ENCODE measurements around the gene SIPA1L2. TPM values are rescaled to one million over a fixed set of nuclear protein-coding genes. Genes with fewer than 3 reads are reported as not detected.
"Not testable (repeated sequence)": the region's sequence is repeated elsewhere in the genome, so short reads cannot be mapped to it uniquely, and the experiment has no call there.

The SIPA1L2 gene
- total RNA-seq, 1 donor from 2014 or later, result 14.9 TPM

- Mint-ChIP-seq H3K9me3 (ENCODE audit: unreplicated experiment) (no peaks in the 10 kb centered on the region), H3K4me1 (ENCODE audit: low read depth, unreplicated experiment) (peaks cover 25% of the 10 kb centered on the region), H3K36me3 (ENCODE audit: low read depth, unreplicated experiment) (peaks cover 2% of the 10 kb centered on the region), H3K4me3 (ENCODE audit: unreplicated experiment) (no peak overlapping the region), H3K27me3 (ENCODE audit: low read depth, unreplicated experiment) (no peaks in the 10 kb centered on the region), H3K27ac (ENCODE audit: unreplicated experiment) (peak overlapping the region; percentile 70)
- H3K27me3 ChIP-seq (ENCODE audit: insufficient read depth, low read length), result peaks cover 5% of the 10 kb centered on the region
- no peak overlapping the region for H3K9ac ChIP-seq (ENCODE audit: low read length)
- TF ChIP-seq CTCF (IDR thresholded peaks at IDR 0.05; ENCODE audit: insufficient read depth, low read depth, low read length) (no peak), EZH2 (IDR thresholded peaks at IDR 0.05; ENCODE audit: insufficient read depth, low read length) (no peak)
- no peak overlapping the region for H2AFZ ChIP-seq (ENCODE audit: low read depth, low read length)
- H3K9me3 ChIP-seq (ENCODE audit: insufficient read depth, low read depth, low read length), result no peaks in the 10 kb centered on the region
- H4K20me1 ChIP-seq (ENCODE audit: insufficient read depth, low read length), result peaks cover 9% of the 10 kb centered on the region
- DNase-seq (ENCODE audit: low read depth) (peak; percentile 99), FAIRE-seq (peak; percentile 63)
- no peaks in the 10 kb centered on the region for H3K36me3 ChIP-seq (ENCODE audit: insufficient read depth, low read length)
- no peak overlapping the region for H3K27ac ChIP-seq (ENCODE audit: low read depth, low read length)
- H3K4me1 ChIP-seq (ENCODE audit: insufficient read depth, low read length), result peaks cover 23% of the 10 kb centered on the region
- H3K4me2 ChIP-seq (ENCODE audit: low read length), result peak overlapping the region; percentile 75
- no peak overlapping the region for H3K4me3 ChIP-seq (ENCODE audit: insufficient read depth, low read depth, low read length)
- peaks cover 25% of the 10 kb centered on the region for H3K79me2 ChIP-seq (ENCODE audit: insufficient read depth, low read length)
These were observed 16.1 kb downstream of the SIPA1L2 start for GRCh38 chr1:232613752-232614381.

- H3K27ac ChIP-seq (ENCODE audit: low read depth, low read length); H3K4me3 ChIP-seq (ENCODE audit: insufficient read depth, low read depth, low read length); H3K4me2 ChIP-seq (ENCODE audit: low read length); H3K27me3 Mint-ChIP-seq (ENCODE audit: low read depth, unreplicated experiment); H4K20me1 ChIP-seq (ENCODE audit: insufficient read depth, low read length); FAIRE-seq; H2AFZ ChIP-seq (ENCODE audit: low read depth, low read length); H3K9me3 ChIP-seq (ENCODE audit: insufficient read depth, low read depth, low read length); H3K36me3 Mint-ChIP-seq (ENCODE audit: low read depth, unreplicated experiment); H3K4me3 Mint-ChIP-seq (ENCODE audit: unreplicated experiment); H3K36me3 ChIP-seq (ENCODE audit: insufficient read depth, low read length); H3K9ac ChIP-seq (ENCODE audit: low read length); H3K9me3 Mint-ChIP-seq (ENCODE audit: unreplicated experiment); H3K27me3 ChIP-seq (ENCODE audit: insufficient read depth, low read length); DNase-seq (ENCODE audit: low read depth); H3K27ac Mint-ChIP-seq (ENCODE audit: unreplicated experiment): not testable (repeated sequence)
- H3K4me1 Mint-ChIP-seq (ENCODE audit: low read depth, unreplicated experiment), result peaks cover 25% of the 10 kb centered on the region
- H3K79me2 ChIP-seq (ENCODE audit: insufficient read depth, low read length), result peaks cover 21% of the 10 kb centered on the region
- peaks cover 23% of the 10 kb centered on the region for H3K4me1 ChIP-seq (ENCODE audit: insufficient read depth, low read length)
These were observed 17.1 kb downstream of the SIPA1L2 start for GRCh38 chr1:232612836-232613235.

DNA sequence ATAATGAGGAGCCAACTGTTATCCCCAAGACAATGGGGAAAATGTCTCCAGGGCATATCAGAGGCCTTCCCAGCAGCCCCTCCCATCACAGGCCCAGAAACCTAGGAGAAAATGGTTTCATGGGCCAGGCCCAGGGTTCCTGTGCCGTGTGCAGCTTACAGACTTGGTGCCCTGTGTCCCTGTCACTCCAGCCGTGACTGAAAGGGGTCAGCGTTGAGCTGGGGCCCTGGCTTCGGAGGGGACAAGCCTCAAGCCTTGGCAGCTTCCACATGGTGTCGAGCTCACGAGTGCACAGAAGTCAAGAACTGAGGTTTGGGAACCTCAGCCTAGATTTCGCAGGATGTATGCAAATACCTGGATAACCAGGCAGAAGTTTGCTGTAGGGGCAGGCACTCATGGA is 18.1 kb downstream of the SIPA1L2 start:
- Histone ChIP-seq H3K79me2 (ENCODE audit: insufficient read depth, low read length) (peaks cover 16% of the 10 kb centered on the region), H2AFZ (ENCODE audit: low read depth, low read length) (no peak overlapping the region), H4K20me1 (ENCODE audit: insufficient read depth, low read length) (peaks cover 9% of the 10 kb centered on the region), H3K4me3 (ENCODE audit: insufficient read depth, low read depth, low read length) (no peak overlapping the region), H3K4me2 (ENCODE audit: low read length) (no peak overlapping the region), H3K27me3 (ENCODE audit: insufficient read depth, low read length) (peaks cover 5% of the 10 kb centered on the region), H3K9ac (ENCODE audit: low read length) (no peak overlapping the region), H3K36me3 (ENCODE audit: insufficient read depth, low read length) (no peaks in the 10 kb centered on the region), H3K27ac (ENCODE audit: low read depth, low read length) (no peak overlapping the region), H3K4me1 (ENCODE audit: insufficient read depth, low read length) (peaks cover 23% of the 10 kb centered on the region), H3K9me3 (ENCODE audit: insufficient read depth, low read depth, low read length) (no peaks in the 10 kb centered on the region)
- H3K4me1 Mint-ChIP-seq (ENCODE audit: low read depth, unreplicated experiment), result peaks cover 25% of the 10 kb centered on the region
- no peak overlapping the region for H3K4me3 Mint-ChIP-seq (ENCODE audit: unreplicated experiment)
- H3K9me3 Mint-ChIP-seq (ENCODE audit: unreplicated experiment), result no peaks in the 10 kb centered on the region
- DNase-seq (ENCODE audit: low read depth) (no peak), FAIRE-seq (no peak)
- peaks cover 2% of the 10 kb centered on the region for H3K36me3 Mint-ChIP-seq (ENCODE audit: low read depth, unreplicated experiment)
- H3K27me3 Mint-ChIP-seq (ENCODE audit: low read depth, unreplicated experiment), result no peaks in the 10 kb centered on the region
- H3K27ac Mint-ChIP-seq (ENCODE audit: unreplicated experiment), result no peak overlapping the region
- no peak for TF ChIP-seq EZH2 (IDR thresholded peaks at IDR 0.05; ENCODE audit: insufficient read depth, low read length)
- TF ChIP-seq CTCF (IDR thresholded peaks at IDR 0.05; ENCODE audit: insufficient read depth, low read depth, low read length), result no peak

DNA sequence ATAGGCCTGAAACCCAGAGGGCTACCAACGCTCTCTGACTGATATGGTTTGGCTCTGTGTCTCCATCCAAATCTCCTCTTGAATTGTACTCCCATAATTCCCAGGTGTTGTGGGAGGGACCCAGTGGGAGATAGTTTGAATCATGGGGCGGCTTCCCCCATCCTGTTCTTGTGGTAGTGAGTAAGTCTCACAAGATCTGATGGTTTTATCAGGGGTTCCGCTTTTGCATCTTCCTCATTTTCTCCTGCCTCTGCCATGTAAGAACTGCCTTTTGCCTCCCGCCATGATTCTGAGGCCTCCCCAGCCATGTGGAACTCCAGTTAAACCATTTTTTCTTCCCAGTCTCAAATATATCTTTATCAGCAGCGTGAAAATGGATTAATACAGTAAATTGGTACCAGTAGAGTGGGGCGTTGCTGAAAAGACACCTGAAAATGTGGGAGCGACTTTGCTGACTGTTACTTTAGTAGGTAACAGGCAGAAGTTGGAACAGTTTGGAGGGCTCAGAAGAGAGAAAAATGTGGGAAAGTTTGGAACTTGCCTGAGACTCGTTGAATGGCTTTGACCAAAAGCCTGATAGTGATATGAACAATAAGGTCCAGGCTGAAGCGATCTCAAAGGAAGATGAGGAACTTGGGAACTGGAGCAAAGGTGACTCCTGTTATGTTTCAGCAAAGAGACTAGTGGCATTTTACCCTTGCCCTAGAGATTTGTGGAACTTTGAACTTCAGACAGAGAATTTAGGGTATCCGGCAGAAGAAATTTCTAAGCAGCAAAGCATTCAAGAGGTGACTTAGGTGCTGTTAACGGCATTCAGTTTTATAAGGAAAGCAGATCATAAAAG is 18.8 kb downstream of the SIPA1L2 start:
- not testable (repeated sequence) for H3K4me3 Mint-ChIP-seq (ENCODE audit: unreplicated experiment); H3K4me2 ChIP-seq (ENCODE audit: low read length); H4K20me1 ChIP-seq (ENCODE audit: insufficient read depth, low read length); H3K36me3 ChIP-seq (ENCODE audit: insufficient read depth, low read length); H3K9ac ChIP-seq (ENCODE audit: low read length); H3K4me3 ChIP-seq (ENCODE audit: insufficient read depth, low read depth, low read length); H3K27me3 Mint-ChIP-seq (ENCODE audit: low read depth, unreplicated experiment); FAIRE-seq; H3K27me3 ChIP-seq (ENCODE audit: insufficient read depth, low read length); H3K9me3 ChIP-seq (ENCODE audit: insufficient read depth, low read depth, low read length); DNase-seq (ENCODE audit: low read depth); H3K27ac ChIP-seq (ENCODE audit: low read depth, low read length); H3K27ac Mint-ChIP-seq (ENCODE audit: unreplicated experiment); H3K9me3 Mint-ChIP-seq (ENCODE audit: unreplicated experiment); H2AFZ ChIP-seq (ENCODE audit: low read depth, low read length); H3K36me3 Mint-ChIP-seq (ENCODE audit: low read depth, unreplicated experiment)
- peaks cover 25% of the 10 kb centered on the region for H3K4me1 Mint-ChIP-seq (ENCODE audit: low read depth, unreplicated experiment)
- Histone ChIP-seq H3K4me1 (ENCODE audit: insufficient read depth, low read length) (peaks cover 23% of the 10 kb centered on the region), H3K79me2 (ENCODE audit: insufficient read depth, low read length) (peaks cover 11% of the 10 kb centered on the region)
